PFSK-1 (cell line): ENCODE data around the gene TMEM238.

Experiments
- POLR2AphosphoS5 ChIP-seq: IDR thresholded peaks from 2 replicates; pipeline ENCODE4 v1.6.1; 2012; ENCODE audit warnings: low read depth, mild to moderate bottlenecking, control low read depth, low read length, moderate library complexity
- SIN3A ChIP-seq: IDR thresholded peaks from 2 replicates; pipeline ENCODE4 v1.6.1; 2012; ENCODE audit warnings: mild to moderate bottlenecking, low read length, moderate library complexity, borderline replicate concordance; ENCODE audit not compliant: insufficient read depth
- TAF1 ChIP-seq: IDR thresholded peaks from 2 replicates; pipeline ENCODE4 v1.6.1; 2012; ENCODE audit warnings: low read length, control low read depth, borderline replicate concordance; ENCODE audit not compliant: insufficient read depth
- TF ChIP-seq, protein P1 (sequence below), 2 experiments: IDR thresholded peaks; 2 replicates each; pipeline versions ENCODE4 v1.6.1 to v1.8.0; 2011 to 2012; ENCODE audit warnings: low read depth in 2 of 2, low read length in 2 of 2, control low read depth in 1 of 2, inconsistent platforms in 1 of 2, mild to moderate bottlenecking in 1 of 2, moderate library complexity in 1 of 2; ENCODE audit not compliant: insufficient read depth in 1 of 2

TMEM238 gene

DNA sequence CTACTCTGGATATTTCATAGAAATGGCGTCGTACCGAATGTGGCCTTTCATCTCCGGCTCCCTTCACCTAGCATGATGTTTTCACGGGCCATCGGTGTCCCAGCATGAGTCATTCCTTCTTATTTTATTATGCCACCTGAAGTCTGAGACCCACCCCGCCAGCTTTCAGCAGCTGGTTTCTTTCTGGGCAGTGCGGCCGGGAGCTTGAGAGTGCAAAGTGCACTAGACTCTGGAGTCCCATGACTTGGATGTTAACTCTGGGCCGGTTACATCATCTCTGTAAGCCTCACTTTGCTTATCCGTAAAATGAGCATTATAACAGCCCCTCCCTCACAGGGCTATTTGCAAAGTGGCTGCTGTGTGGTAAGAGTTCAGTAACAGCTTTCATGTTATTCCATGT, 50.2 kb downstream of the TMEM238 start:
- TF ChIP-seq TAF1: no peak
- TF ChIP-seq SIN3A: no peak
- TF ChIP-seq, protein P1, sequence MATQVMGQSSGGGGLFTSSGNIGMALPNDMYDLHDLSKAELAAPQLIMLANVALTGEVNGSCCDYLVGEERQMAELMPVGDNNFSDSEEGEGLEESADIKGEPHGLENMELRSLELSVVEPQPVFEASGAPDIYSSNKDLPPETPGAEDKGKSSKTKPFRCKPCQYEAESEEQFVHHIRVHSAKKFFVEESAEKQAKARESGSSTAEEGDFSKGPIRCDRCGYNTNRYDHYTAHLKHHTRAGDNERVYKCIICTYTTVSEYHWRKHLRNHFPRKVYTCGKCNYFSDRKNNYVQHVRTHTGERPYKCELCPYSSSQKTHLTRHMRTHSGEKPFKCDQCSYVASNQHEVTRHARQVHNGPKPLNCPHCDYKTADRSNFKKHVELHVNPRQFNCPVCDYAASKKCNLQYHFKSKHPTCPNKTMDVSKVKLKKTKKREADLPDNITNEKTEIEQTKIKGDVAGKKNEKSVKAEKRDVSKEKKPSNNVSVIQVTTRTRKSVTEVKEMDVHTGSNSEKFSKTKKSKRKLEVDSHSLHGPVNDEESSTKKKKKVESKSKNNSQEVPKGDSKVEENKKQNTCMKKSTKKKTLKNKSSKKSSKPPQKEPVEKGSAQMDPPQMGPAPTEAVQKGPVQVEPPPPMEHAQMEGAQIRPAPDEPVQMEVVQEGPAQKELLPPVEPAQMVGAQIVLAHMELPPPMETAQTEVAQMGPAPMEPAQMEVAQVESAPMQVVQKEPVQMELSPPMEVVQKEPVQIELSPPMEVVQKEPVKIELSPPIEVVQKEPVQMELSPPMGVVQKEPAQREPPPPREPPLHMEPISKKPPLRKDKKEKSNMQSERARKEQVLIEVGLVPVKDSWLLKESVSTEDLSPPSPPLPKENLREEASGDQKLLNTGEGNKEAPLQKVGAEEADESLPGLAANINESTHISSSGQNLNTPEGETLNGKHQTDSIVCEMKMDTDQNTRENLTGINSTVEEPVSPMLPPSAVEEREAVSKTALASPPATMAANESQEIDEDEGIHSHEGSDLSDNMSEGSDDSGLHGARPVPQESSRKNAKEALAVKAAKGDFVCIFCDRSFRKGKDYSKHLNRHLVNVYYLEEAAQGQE (IDR thresholded peaks at IDR 0.05; ENCODE audit: insufficient read depth in 1 of 2, low read depth in 2 of 2, low read length in 2 of 2): no peak
- no peak for TF ChIP-seq POLR2AphosphoS5
